ENCODE measurements around the gene PTPA.

DNA sequence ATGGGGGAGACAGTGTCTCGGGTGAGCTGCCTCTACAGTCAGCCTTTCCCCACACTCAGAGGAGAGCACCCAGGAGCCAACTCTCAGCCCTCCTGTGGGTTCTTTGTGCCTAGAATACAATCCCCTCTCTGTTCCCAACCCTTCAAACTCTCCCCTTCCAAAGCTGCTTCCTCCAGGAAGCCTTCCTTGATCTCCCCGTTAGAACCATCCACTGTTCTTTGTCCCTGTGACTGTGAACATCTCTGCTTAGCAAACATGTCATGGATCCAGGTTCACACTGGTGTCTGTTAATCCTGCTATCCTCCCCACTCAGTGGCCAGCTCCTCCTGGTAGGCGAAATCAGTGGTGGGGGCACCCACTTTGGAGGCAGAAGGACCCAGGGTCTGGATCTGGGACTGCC is 83.0 kb downstream of the PTPA start:
- TF ChIP-seq POLR2A (IDR thresholded peaks at IDR 0.05; ENCODE audit: low read depth, low read length) (no peak), RFX5 (IDR thresholded peaks at IDR 0.05; ENCODE audit: low read depth, low read length) (no peak), RCOR1 (IDR thresholded peaks at IDR 0.05; ENCODE audit: insufficient replicate concordance, low read length) (no peak), BHLHE40 (IDR thresholded peaks at IDR 0.05; ENCODE audit: low read depth, low read length) (no peak), SMC3 (IDR thresholded peaks at IDR 0.05; ENCODE audit: low read depth, low read length) (no peak), CEBPB (IDR thresholded peaks at IDR 0.05; ENCODE audit: low read depth, low read length) (no peak), RAD21 (IDR thresholded peaks at IDR 0.05; ENCODE audit: low read length) (no peak), CHD1 (IDR thresholded peaks at IDR 0.05; ENCODE audit: low read depth, low read length) (no peak), MAFK (IDR thresholded peaks at IDR 0.05; ENCODE audit: low read depth, low read length) (no peak), MXI1 (IDR thresholded peaks at IDR 0.05; ENCODE audit: borderline replicate concordance, low read depth, low read length) (no peak), FOS (IDR thresholded peaks at IDR 0.05; ENCODE audit: low read depth, low read length) (no peak)
- TF ChIP-seq, protein P1, sequence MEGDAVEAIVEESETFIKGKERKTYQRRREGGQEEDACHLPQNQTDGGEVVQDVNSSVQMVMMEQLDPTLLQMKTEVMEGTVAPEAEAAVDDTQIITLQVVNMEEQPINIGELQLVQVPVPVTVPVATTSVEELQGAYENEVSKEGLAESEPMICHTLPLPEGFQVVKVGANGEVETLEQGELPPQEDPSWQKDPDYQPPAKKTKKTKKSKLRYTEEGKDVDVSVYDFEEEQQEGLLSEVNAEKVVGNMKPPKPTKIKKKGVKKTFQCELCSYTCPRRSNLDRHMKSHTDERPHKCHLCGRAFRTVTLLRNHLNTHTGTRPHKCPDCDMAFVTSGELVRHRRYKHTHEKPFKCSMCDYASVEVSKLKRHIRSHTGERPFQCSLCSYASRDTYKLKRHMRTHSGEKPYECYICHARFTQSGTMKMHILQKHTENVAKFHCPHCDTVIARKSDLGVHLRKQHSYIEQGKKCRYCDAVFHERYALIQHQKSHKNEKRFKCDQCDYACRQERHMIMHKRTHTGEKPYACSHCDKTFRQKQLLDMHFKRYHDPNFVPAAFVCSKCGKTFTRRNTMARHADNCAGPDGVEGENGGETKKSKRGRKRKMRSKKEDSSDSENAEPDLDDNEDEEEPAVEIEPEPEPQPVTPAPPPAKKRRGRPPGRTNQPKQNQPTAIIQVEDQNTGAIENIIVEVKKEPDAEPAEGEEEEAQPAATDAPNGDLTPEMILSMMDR (conservative IDR thresholded peaks at IDR 0.05; ENCODE audit: low read depth, low read length), result no peak
- TF ChIP-seq, protein P2, sequence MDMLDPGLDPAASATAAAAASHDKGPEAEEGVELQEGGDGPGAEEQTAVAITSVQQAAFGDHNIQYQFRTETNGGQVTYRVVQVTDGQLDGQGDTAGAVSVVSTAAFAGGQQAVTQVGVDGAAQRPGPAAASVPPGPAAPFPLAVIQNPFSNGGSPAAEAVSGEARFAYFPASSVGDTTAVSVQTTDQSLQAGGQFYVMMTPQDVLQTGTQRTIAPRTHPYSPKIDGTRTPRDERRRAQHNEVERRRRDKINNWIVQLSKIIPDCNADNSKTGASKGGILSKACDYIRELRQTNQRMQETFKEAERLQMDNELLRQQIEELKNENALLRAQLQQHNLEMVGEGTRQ (IDR thresholded peaks at IDR 0.05; ENCODE audit: low read depth, low read length), result no peak
- TF ChIP-seq, protein P3, sequence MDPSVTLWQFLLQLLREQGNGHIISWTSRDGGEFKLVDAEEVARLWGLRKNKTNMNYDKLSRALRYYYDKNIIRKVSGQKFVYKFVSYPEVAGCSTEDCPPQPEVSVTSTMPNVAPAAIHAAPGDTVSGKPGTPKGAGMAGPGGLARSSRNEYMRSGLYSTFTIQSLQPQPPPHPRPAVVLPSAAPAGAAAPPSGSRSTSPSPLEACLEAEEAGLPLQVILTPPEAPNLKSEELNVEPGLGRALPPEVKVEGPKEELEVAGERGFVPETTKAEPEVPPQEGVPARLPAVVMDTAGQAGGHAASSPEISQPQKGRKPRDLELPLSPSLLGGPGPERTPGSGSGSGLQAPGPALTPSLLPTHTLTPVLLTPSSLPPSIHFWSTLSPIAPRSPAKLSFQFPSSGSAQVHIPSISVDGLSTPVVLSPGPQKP (IDR thresholded peaks at IDR 0.05; ENCODE audit: borderline replicate concordance, low read depth, low read length), result no peak

Data from IMR-90 (cell line).